Natural killer cell (primary cell): Measurements from ENCODE around the gene SERINC4. TPM values are rescaled to one million over a fixed set of nuclear protein-coding genes. Genes with fewer than 3 reads are reported as not detected.
"Not testable (repeated sequence)": the region's sequence is repeated elsewhere in the genome, so short reads cannot be mapped to it uniquely, and the experiment has no call there.

ENCODE experiments used
- ATAC-seq, 3 donors: fragments of 150-1000 bp in 2 of 3; fragments of 200-7000 bp in 1 of 3; cut with Tn5 transposase; 1 replicate in 1 of 3; 2 replicates in 2 of 3; pipeline ENCODE4 v1.10.0; 2021; ENCODE audit warnings: mild to moderate bottlenecking in 2 of 3, moderate library complexity in 2 of 3
- DNase-seq, 2 donors: peaks; one replicate each; pipeline versions ENCODE4 v3.0.0 to v3.0.0-alpha.2; 2013 to 2021; ENCODE audit warnings: mixed read lengths in 1 of 2
- H3K27ac ChIP-seq: one replicate; pipeline ENCODE4 v1.5.1; 2013; ENCODE audit warnings: mild to moderate bottlenecking, low read length
- H3K27me3 ChIP-seq: one replicate; pipeline ENCODE4 v1.6.1; 2013; ENCODE audit warnings: low read length; ENCODE audit not compliant: control insufficient read depth, insufficient read depth
- H3K36me3 ChIP-seq: one replicate; pipeline ENCODE4 v1.6.1; 2013; ENCODE audit warnings: low read length; ENCODE audit not compliant: control insufficient read depth, insufficient read depth
- H3K4me1 ChIP-seq: one replicate; pipeline ENCODE4 v1.6.1; 2013; ENCODE audit warnings: low read length; ENCODE audit not compliant: control insufficient read depth, insufficient read depth
- H3K4me3 ChIP-seq: one replicate; pipeline ENCODE4 v1.5.1; 2013; ENCODE audit warnings: low read length
- H3K9me3 ChIP-seq: one replicate; pipeline ENCODE4 v1.6.1; 2013; ENCODE audit warnings: low read length; ENCODE audit not compliant: control insufficient read depth, insufficient read depth
- H3K27ac Mint-ChIP-seq, 2 donors: one replicate each; pipeline ENCODE4 v1.8.0; 2022; ENCODE audit warnings: mild to moderate bottlenecking in 2 of 2, mixed read lengths in 2 of 2, moderate library complexity in 1 of 2
- H3K27me3 Mint-ChIP-seq, 2 donors: one replicate each; pipeline ENCODE4 v1.8.0; 2022; ENCODE audit warnings: low read depth in 2 of 2, mixed read lengths in 2 of 2
- H3K36me3 Mint-ChIP-seq: one replicate; pipeline ENCODE4 v1.8.0; 2022; ENCODE audit warnings: mixed read lengths
- H3K4me1 Mint-ChIP-seq, 2 donors: one replicate each; pipeline ENCODE4 v1.8.0; 2022; ENCODE audit warnings: mixed read lengths in 2 of 2
- H3K4me3 Mint-ChIP-seq: one replicate; pipeline ENCODE4 v1.8.0; 2022; ENCODE audit warnings: mild to moderate bottlenecking, moderate library complexity, mixed read lengths
- H3K9me3 Mint-ChIP-seq, 2 donors: one replicate each; pipeline ENCODE4 v1.8.0; 2022; ENCODE audit warnings: mixed read lengths in 2 of 2
- CTCF ChIP-seq: fragments of 200-600 bp; IDR thresholded peaks from one replicate; pipeline ENCODE4 v1.8.0; 2022; ENCODE audit warnings: antibody characterized with exemption
- WGBS: methylation state at CpG from one replicate; pipeline ENCODE4 v1.1.7; 2013; ENCODE audit warnings: missing lambda C conversion rate; ENCODE audit not compliant: insufficient coverage; 5-methylcytosine and 5-hydroxymethylcytosine counted together
- intact Hi-C: fragments of 100-400 bp; cut with micrococcal nuclease; formaldehyde crosslinking; loops from one replicate; pipeline ENCODE4 v1.14.2; 2022
- total RNA-seq, 4 donors: library from RNA; stranded (reverse); fragments of 120-200 nt in 1 of 4; gene quantifications; one replicate each; pipeline versions ENCODE4 v1.2.3 to v1.2.4, GENCODE V29; 2013 to 2022

The SERINC4 gene
- total RNA-seq, 3 donors from 2014 or later (not counting 1 experiment from before 2014, with no cell fraction given): 0.18 to 0.25 TPM; not detected in 1

GRCh38 chr15:43808435-43808950 is 8.5 kb upstream of the SERINC4 start:
- no peak overlapping the region for H3K27ac Mint-ChIP-seq

GRCh38 chr15:43802676-43803075 is 2.7 kb upstream of the SERINC4 start:
- ATAC-seq, H3K27ac ChIP-seq, intact Hi-C loops, H3K9me3 Mint-ChIP-seq, DNase-seq, H3K9me3 ChIP-seq, H3K27ac Mint-ChIP-seq, H3K27me3 ChIP-seq, H3K4me3 ChIP-seq, H3K27me3 Mint-ChIP-seq, H3K4me3 Mint-ChIP-seq: not testable (repeated sequence)
- Mint-ChIP-seq H3K4me1 (peaks cover 28 to 33% of the 10 kb centered on the region in 2 donors), H3K36me3 (peaks cover 14% of the 10 kb centered on the region)
- WGBS: 95% methylated on average over 4 of the region's 7 CpGs
- Histone ChIP-seq H3K36me3 (peaks cover 43% of the 10 kb centered on the region), H3K4me1 (peaks cover 20% of the 10 kb centered on the region)

More at GRCh38 chr15:43808435-43808950, 8.5 kb upstream of the SERINC4 start:
- no peaks in the 10 kb centered on the region for H3K9me3 ChIP-seq
- Mint-ChIP-seq H3K4me1 (peaks cover 0 to 5% of the 10 kb centered on the region in 2 donors), H3K4me3 (no peak overlapping the region), H3K9me3 (no peaks in the 10 kb centered on the region), H3K36me3 (peaks cover 23% of the 10 kb centered on the region), H3K27me3 (no peaks in the 10 kb centered on the region)
- no peak for ATAC-seq
- WGBS: 96% methylated on average over 3 of the region's 5 CpGs
- H3K4me3 ChIP-seq: no peak overlapping the region
- H3K27me3 ChIP-seq: no peaks in the 10 kb centered on the region
- H3K4me1 ChIP-seq: peaks cover 3% of the 10 kb centered on the region
- no peak for DNase-seq
- peaks cover 78% of the 10 kb centered on the region for H3K36me3 ChIP-seq
- TF ChIP-seq CTCF: no peak
- H3K27ac ChIP-seq: peak overlapping the region; percentile 75
- intact Hi-C loops: no loop called here

GRCh38 chr15:43800286-43801141 is 494 bp upstream of the SERINC4 start, which contains the start of gene HYPK:
Gene HYPK, plus strand, starts transcription at chr15:43800599. Its CDS starts 24 bp downstream, at chr15:43800623.
- no peak for TF ChIP-seq CTCF
- Histone ChIP-seq H3K27ac (peak within 1 kb of the TSS; percentile 90), H3K36me3 (peaks cover 45% of the 10 kb centered on the region), H3K9me3 (no peaks in the 10 kb centered on the region), H3K4me1 (peaks cover 20% of the 10 kb centered on the region), H3K4me3 (peak within 1 kb of the TSS; percentile 90), H3K27me3 (no peaks in the 10 kb centered on the region)
- intact Hi-C loops: loop anchor here (1.0 kb wide), 2 partner anchors 8 to 24 kb away; partner anchors contain the start of genes MFAP1 and SERF2
- DNase-seq (peak; percentile 89 to 96), ATAC-seq (peak; percentile 98 to 99 (median 99))
- Mint-ChIP-seq H3K4me3 (peak within 1 kb of the TSS; percentile 98), H3K9me3 (no peaks in the 10 kb centered on the region), H3K36me3 (peaks cover 3% of the 10 kb centered on the region), H3K4me1 (peaks cover 40 to 49% of the 10 kb centered on the region in 2 donors), H3K27ac (peak within 1 kb of the TSS; percentile 92 to 96), H3K27me3 (no peaks in the 10 kb centered on the region)
- 9% methylated on average over 44 of the region's 44 CpGs for WGBS
